Spinal cord (tissue), 10 donors: ENCODE results near the gene HYAL3. TPM values are rescaled to one million over a fixed set of nuclear protein-coding genes. Genes with fewer than 3 reads are reported as not detected.
"Not testable (repeated sequence)": the region's sequence is repeated elsewhere in the genome, so short reads cannot be mapped to it uniquely, and the experiment has no call there.

Source experiments
- DNase-seq, 6 donors: peaks; one replicate each; pipeline versions ENCODE4 v3.0.0 to v3.0.0-alpha.2; 2013 to 2015; ENCODE audit warnings: low spot score in 6 of 6, low read depth in 4 of 6
- H3K27ac ChIP-seq: one replicate; pipeline ENCODE4 v1.5.1; 2013; ENCODE audit warnings: low read depth, low read length, control low read depth
- H3K27me3 ChIP-seq: one replicate; pipeline ENCODE4 v1.6.1; 2013; ENCODE audit warnings: low read length; ENCODE audit not compliant: control insufficient read depth, insufficient read depth
- H3K36me3 ChIP-seq: one replicate; pipeline ENCODE4 v1.6.1; 2013; ENCODE audit warnings: low read length; ENCODE audit not compliant: control insufficient read depth, insufficient read depth
- H3K4me1 ChIP-seq: one replicate; pipeline ENCODE4 v1.6.1; 2013; ENCODE audit warnings: low read length; ENCODE audit not compliant: control insufficient read depth, insufficient read depth
- H3K4me3 ChIP-seq: one replicate; pipeline ENCODE4 v1.5.1; 2013; ENCODE audit warnings: low read depth, low read length, control low read depth
- H3K9me3 ChIP-seq: one replicate; pipeline ENCODE4 v1.6.1; 2013; ENCODE audit warnings: low read length; ENCODE audit not compliant: control insufficient read depth, insufficient read depth
- WGBS: methylation state at CpG from one replicate; pipeline ENCODE4 v1.1.5; 2013; ENCODE audit warnings: missing lambda C conversion rate; ENCODE audit not compliant: insufficient coverage; 5-methylcytosine and 5-hydroxymethylcytosine counted together
- polyA plus RNA-seq, 2 donors: library from polyadenylated mRNA; unstranded; fragments of 120-200 nt; gene quantifications; one replicate each; pipeline ENCODE4 v1.2.1, GENCODE V29; 2013; ENCODE audit not compliant: insufficient read length in 2 of 2
- total RNA-seq, 2 donors: library from RNA; depleted of rRNA in 1 of 2; stranded (reverse); fragments of 120-200 nt in 1 of 2; fragments of >200 nt in 1 of 2; gene quantifications; one replicate each; pipeline versions ENCODE4 v1.2.3 to v1.2.4, GENCODE V29; 2013 to 2014
- donor health status: healthy.

The HYAL3 gene
- total and polyA plus RNA-seq, 4 donors, result 4.2 to 14.2 (median 11.9) TPM

GRCh38 chr3:50254577-50255250 is 44.5 kb downstream of the HYAL3 start:
- DNase-seq, result no peak
- Histone ChIP-seq H3K9me3 (no peaks in the 10 kb centered on the region), H3K36me3 (peaks cover 97% of the 10 kb centered on the region), H3K4me3 (no peak overlapping the region), H3K27me3 (no peaks in the 10 kb centered on the region), H3K4me1 (peaks cover 87% of the 10 kb centered on the region), H3K27ac (peak overlapping the region; percentile 59)
- 88% methylated on average over 6 of the region's 8 CpGs for WGBS

- no peaks in the 10 kb centered on the region for H3K27me3 ChIP-seq
- H3K27ac ChIP-seq, result no peak overlapping the region
- no peaks in the 10 kb centered on the region for H3K9me3 ChIP-seq
- DNase-seq, result no peak
- H3K4me3 ChIP-seq, result no peak overlapping the region
- 86% methylated on average over 7 of the region's 8 CpGs for WGBS
- peaks cover 86% of the 10 kb centered on the region for H3K4me1 ChIP-seq
- peaks cover 89% of the 10 kb centered on the region for H3K36me3 ChIP-seq
Measured at GRCh38 chr3:50251220-50251619, 48.0 kb downstream of the HYAL3 start.

- no peaks in the 10 kb centered on the region for H3K27me3 ChIP-seq
- peaks cover 86% of the 10 kb centered on the region for H3K4me1 ChIP-seq
- H3K36me3 ChIP-seq, result peaks cover 84% of the 10 kb centered on the region
- H3K27ac ChIP-seq, result no peak overlapping the region
- no peaks in the 10 kb centered on the region for H3K9me3 ChIP-seq
- H3K4me3 ChIP-seq, result no peak overlapping the region
- no peak for DNase-seq
- no CpG with 5 or more reads among the region's 4 CpGs for WGBS
Measured at GRCh38 chr3:50250514-50250913, 48.7 kb downstream of the HYAL3 start.

GRCh38 chr3:50249457-50249856 is 49.7 kb downstream of the HYAL3 start:
- no peak for DNase-seq
- H3K27ac ChIP-seq, result no peak overlapping the region
- no peaks in the 10 kb centered on the region for H3K9me3 ChIP-seq
- H3K36me3 ChIP-seq, result peaks cover 79% of the 10 kb centered on the region
- H3K27me3 ChIP-seq, result no peaks in the 10 kb centered on the region
- no peak overlapping the region for H3K4me3 ChIP-seq
- WGBS, result 91% methylated on average over 5 of the region's 5 CpGs
- peaks cover 85% of the 10 kb centered on the region for H3K4me1 ChIP-seq

- DNase-seq, result no peak
- H3K4me3 ChIP-seq, result no peak overlapping the region
- peak overlapping the region; percentile 61 for H3K27ac ChIP-seq
- H3K36me3 ChIP-seq, result peaks cover 73% of the 10 kb centered on the region
- WGBS, result 31% methylated on average over 2 of the region's 3 CpGs
- H3K27me3 ChIP-seq, result no peaks in the 10 kb centered on the region
- peaks cover 81% of the 10 kb centered on the region for H3K4me1 ChIP-seq
- H3K9me3 ChIP-seq, result no peaks in the 10 kb centered on the region
Measured at GRCh38 chr3:50248387-50248786, 50.8 kb downstream of the HYAL3 start.

GRCh38 chr3:50246517-50246954 is 52.7 kb downstream of the HYAL3 start:
- Histone ChIP-seq H3K36me3 (peaks cover 73% of the 10 kb centered on the region), H3K9me3 (no peaks in the 10 kb centered on the region), H3K27me3 (no peaks in the 10 kb centered on the region), H3K4me3 (peak overlapping the region; percentile 45), H3K4me1 (peaks cover 86% of the 10 kb centered on the region), H3K27ac (peak overlapping the region; percentile 94)
- DNase-seq, result peak in 2 of 6 donors; percentile 58 to 74
- 17% methylated on average over 9 of the region's 10 CpGs for WGBS

- peak in 3 of 6 donors; percentile 78 to 97 (median 96) for DNase-seq
- H3K27ac ChIP-seq, result peak overlapping the region; percentile 94
- no peaks in the 10 kb centered on the region for H3K27me3 ChIP-seq
- WGBS, result 1% methylated on average over 21 of the region's 25 CpGs
- peaks cover 86% of the 10 kb centered on the region for H3K4me1 ChIP-seq
- H3K4me3 ChIP-seq, result peak overlapping the region; percentile 45
- peaks cover 70% of the 10 kb centered on the region for H3K36me3 ChIP-seq
- no peaks in the 10 kb centered on the region for H3K9me3 ChIP-seq
Measured at GRCh38 chr3:50245831-50246516, 53.2 kb downstream of the HYAL3 start.

- H3K4me1 ChIP-seq, result peaks cover 88% of the 10 kb centered on the region
- WGBS, result 50% methylated on average over 16 of the region's 16 CpGs
- H3K36me3 ChIP-seq, result peaks cover 68% of the 10 kb centered on the region
- H3K9me3 ChIP-seq, result no peaks in the 10 kb centered on the region
- H3K27me3 ChIP-seq, result no peaks in the 10 kb centered on the region
- peak overlapping the region; percentile 45 for H3K4me3 ChIP-seq
- no peak for DNase-seq
- H3K27ac ChIP-seq, result peak overlapping the region; percentile 94
Measured at GRCh38 chr3:50245251-50245745, 53.9 kb downstream of the HYAL3 start.

- WGBS, result 71% methylated on average over 2 of the region's 6 CpGs
- peaks cover 90% of the 10 kb centered on the region for H3K4me1 ChIP-seq
- not testable (repeated sequence) for H3K4me3 ChIP-seq
Measured at GRCh38 chr3:50244813-50245212, 54.4 kb downstream of the HYAL3 start.

GRCh38 chr3:50243543-50243895 is 55.7 kb downstream of the HYAL3 start:
- no peak for DNase-seq
- WGBS, result 86% methylated on average over 4 of the region's 4 CpGs
- Histone ChIP-seq H3K27ac (peak overlapping the region; percentile 6), H3K4me1 (peaks cover 90% of the 10 kb centered on the region), H3K9me3 (no peaks in the 10 kb centered on the region), H3K4me3 (no peak overlapping the region), H3K27me3 (no peaks in the 10 kb centered on the region), H3K36me3 (peaks cover 66% of the 10 kb centered on the region)

More at GRCh38 chr3:50244813-50245212, 54.4 kb downstream of the HYAL3 start:
- H3K36me3 ChIP-seq, result peaks cover 69% of the 10 kb centered on the region
- H3K9me3 ChIP-seq, H3K27me3 ChIP-seq, DNase-seq: not testable (repeated sequence)
- peak overlapping the region; percentile 94 for H3K27ac ChIP-seq
